GM10248 (cell line): ENCODE results near the gene ALKBH6.

Experiments
- CTCF ChIA-PET: fragments of 300-600 bp; sonication (Branson Sonifier 250); formaldehyde crosslinking; extraction: SDS; loops from one replicate; lab custom pipeline; 2021; ENCODE audit warnings: antibody characterized with exemption; lab: Yijun Ruan, JAX
- POLR2A ChIA-PET: fragments of 350-650 bp; sonication (Branson Sonifier 250); formaldehyde crosslinking; extraction: SDS; loops from one replicate; lab custom pipeline; 2020; ENCODE audit warnings: antibody characterized with exemption; lab: Yijun Ruan, JAX
- DNase-seq: peaks from one replicate; pipeline ENCODE4 v3.0.0; 2012; ENCODE audit errors: extremely low spot score
- CTCF ChIP-seq: IDR thresholded peaks from 2 replicates; pipeline ENCODE4 v1.5.1; 2012; ENCODE audit warnings: mild to moderate bottlenecking, low read depth; ENCODE audit errors: extremely low read depth, missing control alignments, control extremely low read depth

Gene ALKBH6

GRCh38 chr19:36031308-36031707 is 17.3 kb upstream of the ALKBH6 start:
- no peak for DNase-seq
- ChIA-PET CTCF (no interaction called here), POLR2A (no interaction called here)
- no peak for TF ChIP-seq CTCF

- DNase-seq = no peak
- CTCF ChIA-PET = interaction anchor here (1.0 kb wide), 1 partner anchor 97 kb away, joined by 3 read pairs; no protein-coding TSS in a partner anchor
- POLR2A ChIA-PET = no interaction called here
- no peak for TF ChIP-seq CTCF
These were observed 16.5 kb upstream of the ALKBH6 start for GRCh38 chr19:36030264-36031148.

GRCh38 chr19:36028313-36029041 is 14.5 kb upstream of the ALKBH6 start:
- DNase-seq = no peak
- ChIA-PET POLR2A (no interaction called here), CTCF (no interaction called here)
- TF ChIP-seq CTCF = no peak

DNA sequence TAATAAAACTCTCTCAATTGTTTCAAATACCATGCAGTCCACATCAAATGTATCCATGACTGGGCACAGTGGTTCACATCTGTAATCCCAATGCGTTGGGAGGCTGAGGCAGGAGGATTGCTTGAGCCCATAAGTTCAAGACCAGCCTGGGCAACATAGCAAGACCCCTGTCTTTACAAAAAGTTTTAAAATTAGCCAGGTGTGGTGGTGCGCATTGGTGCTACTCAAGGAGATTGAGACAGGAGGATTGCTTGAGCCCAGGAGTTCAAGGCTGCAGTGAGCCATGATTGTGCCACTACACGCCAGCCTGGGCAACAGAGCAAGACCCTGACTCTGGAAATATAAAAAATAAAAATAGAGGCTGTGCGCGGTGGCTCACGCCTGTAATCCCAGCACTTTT is 13.7 kb upstream of the ALKBH6 start:
- CTCF ChIA-PET = no interaction called here
- DNase-seq = no peak
- TF ChIP-seq CTCF = no peak
- POLR2A ChIA-PET = no interaction called here

- DNase-seq = no peak
- ChIA-PET POLR2A (no interaction called here), CTCF (no interaction called here)
These were observed 12.3 kb upstream of the ALKBH6 start for GRCh38 chr19:36026091-36026876.

More at GRCh38 chr19:36026091-36026876, 12.3 kb upstream of the ALKBH6 start:
- TF ChIP-seq CTCF = no peak
